Activated CD4-positive, alpha-beta T cell treated with anti-CD3 and anti-CD28 coated beads, Interleukin-2, amount 50 U/mL, for 48 hours (primary cell): ENCODE data around the gene XG.
"Not testable (repeated sequence)": the region's sequence is repeated elsewhere in the genome, so short reads cannot be mapped to it uniquely, and the experiment has no call there.

Experiments used
- DNase-seq, 2 experiments: peaks; one replicate each; pipeline ENCODE4 v3.0.0-alpha.2; 2020

Gene XG, protein sequence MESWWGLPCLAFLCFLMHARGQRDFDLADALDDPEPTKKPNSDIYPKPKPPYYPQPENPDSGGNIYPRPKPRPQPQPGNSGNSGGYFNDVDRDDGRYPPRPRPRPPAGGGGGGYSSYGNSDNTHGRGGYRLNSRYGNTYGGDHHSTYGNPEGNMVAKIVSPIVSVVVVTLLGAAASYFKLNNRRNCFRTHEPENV

DNA sequence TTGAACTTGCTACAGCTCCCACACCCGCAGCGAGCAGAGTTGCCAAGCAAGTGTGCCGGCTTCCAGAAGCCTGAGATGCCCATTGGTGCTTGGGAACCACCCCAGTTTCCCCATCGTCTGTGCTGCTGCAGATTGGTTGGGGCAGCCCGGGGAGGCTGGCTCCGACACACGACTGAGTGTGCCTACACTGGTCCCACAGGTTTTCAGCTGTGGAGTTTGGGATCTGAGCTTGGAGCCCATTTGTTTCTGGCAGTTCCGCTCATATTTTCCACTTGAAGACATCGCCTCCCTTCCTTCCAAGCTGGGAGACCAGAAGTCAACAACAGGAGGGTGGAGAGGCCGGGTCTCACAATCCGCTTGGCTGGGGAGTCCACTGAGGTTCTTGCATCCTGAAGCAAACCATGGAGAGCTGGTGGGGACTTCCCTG is at the start of gene XG:
Gene XG (plus strand): TSS at position 167 of the 427 bp plus-strand sequence. CDS start 235 bp downstream, at position 402.
- not testable (repeated sequence) for DNase-seq

DNA sequence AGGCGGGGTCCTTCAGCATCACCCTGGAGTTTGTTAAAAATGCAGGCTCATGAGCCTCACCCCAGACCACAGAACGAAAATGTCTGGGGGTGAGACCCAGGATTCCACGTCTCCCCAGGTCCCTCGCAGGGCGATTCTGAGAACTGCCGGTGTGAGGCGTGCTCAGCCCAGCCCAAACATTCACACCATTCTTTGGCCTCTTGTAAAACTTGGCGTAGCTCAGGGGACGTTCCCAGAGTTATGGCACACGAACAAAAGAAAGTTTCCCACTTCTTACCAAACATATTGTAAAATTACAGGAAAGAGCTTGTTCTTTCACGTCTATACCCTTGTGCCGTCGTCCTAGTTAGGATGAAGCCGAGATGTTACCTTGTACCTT is 47.9 kb upstream of the XG start:
- no peak for DNase-seq

DNA sequence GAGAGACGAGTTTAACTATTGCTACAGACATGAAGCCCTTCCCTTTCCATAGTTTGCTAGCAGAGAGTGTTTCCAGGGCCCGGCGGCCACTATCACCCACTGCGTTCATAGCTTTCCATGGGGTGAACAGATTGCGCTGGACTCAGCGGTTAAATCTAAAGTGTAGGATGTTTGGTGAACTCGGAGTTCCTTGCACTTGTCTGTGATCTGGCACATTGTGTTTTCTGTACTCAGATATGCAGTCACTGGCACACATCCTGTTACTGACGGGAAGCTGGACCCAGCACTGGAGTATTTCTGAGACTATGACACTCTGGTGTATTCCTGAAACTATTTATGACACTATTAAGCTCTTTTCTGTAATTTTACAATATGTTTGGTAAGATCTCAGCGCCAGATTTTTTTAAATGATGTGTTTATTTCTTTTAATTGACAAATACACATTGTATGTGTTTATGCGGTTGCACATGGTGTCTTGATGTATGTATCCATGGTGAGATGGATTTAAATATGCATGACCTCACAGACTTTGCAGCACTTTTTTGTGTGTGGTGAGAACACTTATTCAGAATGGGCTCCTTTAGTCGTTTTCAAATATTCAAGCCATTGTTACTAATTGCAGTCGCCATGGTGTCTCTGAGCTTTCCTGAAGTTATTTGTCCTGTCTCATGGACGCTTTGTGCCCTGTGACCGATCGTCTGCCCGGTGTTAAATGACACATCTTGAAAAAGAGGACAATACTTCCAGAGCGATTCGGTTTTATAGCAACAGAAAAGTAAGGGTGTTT is 46.6 kb upstream of the XG start:
- no peak for DNase-seq

DNA sequence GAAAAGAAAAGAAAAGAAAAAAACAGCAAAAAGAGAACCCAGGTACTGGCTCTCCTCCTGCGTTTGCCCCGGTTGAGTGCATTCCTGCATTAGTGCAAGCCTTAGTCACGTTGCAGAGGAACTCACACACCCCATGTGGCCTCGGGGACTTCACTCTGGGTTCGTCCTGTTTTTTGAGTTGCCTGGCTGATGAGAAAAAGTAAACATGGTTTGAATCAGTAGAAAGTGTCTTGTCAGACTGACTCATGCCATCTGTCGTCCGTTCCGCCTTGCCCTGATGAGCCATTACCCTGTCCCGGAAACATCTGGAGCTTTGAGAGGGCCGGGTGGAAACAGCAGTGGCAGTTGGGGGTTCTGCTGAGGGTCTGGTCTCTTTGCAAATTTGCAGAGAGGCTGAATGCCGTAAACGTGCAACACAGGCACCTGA is 44.5 kb upstream of the XG start:
- DNase-seq: peak; percentile 66 to 76

DNA sequence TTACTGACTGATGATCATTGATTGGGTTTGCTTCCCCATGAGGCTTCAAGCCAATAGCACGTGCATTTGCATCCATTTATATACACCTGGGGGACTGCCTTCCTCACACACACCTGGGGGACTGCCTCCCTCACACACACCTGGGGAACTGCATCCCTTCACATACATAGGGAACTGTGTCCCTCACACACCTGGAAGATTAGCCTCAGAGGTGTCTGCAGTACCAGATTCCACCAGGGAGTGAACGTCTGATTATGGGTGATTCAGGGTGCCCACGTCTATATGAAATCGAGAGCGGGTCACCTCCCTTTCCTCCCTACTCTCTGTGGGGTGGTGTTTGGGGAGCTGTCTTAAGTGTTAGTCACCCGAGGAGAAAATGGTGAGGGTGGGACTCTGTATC is 43.8 kb upstream of the XG start:
- DNase-seq: peak in 1 of 2 experiments; percentile 40

DNA sequence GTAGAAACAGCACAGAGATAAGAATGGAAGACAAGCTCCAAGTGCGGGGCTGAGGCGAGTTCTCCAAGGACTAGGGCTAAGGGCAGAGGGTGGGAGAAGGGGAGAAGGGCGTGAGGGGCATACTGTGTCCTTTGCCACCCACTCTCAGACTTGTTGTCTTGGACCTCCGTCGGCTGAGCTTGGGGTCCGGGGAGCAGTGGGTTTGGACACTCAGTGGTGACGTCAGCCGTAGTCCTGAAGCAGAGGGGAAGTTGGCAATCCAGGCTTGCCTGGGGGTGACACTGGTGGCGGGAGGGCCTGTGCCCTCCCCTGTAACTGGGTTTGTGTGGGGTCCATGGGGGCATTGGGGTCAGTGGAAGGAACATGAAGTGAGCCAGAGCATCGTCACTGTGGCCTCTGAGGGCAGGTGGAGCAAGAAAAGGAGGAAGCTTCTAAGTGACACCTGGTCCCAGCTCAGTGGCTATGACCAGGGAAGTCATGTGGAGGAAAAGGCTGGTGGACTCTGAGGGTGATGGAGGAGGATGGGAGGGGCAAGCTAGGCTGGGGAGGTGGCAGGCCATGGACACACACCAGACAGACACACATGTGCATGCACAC is 43.1 kb upstream of the XG start:
- DNase-seq: no peak

DNA sequence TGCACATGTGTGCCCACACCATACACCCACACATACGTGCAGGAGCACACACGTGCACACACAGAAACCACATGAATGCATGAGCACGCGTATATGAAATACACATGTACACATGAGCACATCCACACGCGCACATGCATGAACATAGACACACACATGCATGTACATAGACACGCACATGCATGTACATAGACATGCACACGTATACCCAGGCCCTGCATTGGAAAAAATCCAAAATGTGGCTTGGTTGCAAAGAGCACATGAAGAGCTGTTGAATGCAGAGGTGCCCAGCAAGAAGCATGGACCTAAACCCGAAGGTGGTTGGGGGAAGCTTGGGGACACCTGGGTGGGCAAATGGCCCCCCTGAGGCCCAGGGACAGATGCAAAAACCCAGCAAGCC is 42.3 kb upstream of the XG start:
- DNase-seq: no peak

DNA sequence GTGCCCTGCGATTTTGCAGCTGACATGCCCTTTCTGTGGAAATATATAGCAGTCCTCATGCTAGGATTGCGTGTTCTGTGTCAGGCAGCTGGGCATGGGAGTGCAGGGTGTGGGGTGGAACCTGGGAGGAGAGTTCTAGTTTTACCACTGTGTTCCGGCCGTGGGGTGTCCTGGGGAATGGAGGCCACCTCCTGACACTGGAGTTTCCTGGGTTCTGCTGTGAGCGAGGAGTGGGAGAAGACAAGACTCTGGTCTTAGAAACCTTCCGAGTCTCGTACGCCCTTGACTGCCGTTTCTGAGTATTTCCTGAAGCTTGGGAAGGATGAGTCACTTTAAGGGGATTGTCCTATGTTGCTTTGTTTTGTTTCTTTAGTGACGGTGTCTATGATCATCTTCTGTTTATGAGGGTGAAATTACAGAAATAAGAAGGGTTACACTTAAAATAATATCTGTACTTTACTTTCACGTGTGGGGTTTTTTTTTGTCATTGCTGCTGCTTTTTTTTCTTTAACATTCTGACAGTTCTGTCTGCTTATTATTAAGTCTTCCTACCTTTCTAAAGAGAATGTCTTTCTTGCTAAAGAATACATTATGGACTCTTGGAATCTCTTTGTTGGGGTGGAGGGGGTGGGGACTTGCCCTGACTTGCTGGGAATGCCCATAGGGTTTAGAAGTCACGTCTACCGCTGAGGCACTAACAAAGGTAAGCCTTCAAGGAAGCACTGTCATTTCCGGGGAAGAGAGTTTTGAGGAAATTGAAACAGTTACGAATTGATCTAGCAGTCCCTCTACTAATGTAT is 41.6 kb upstream of the XG start:
- peak; percentile 64 to 74 for DNase-seq

DNA sequence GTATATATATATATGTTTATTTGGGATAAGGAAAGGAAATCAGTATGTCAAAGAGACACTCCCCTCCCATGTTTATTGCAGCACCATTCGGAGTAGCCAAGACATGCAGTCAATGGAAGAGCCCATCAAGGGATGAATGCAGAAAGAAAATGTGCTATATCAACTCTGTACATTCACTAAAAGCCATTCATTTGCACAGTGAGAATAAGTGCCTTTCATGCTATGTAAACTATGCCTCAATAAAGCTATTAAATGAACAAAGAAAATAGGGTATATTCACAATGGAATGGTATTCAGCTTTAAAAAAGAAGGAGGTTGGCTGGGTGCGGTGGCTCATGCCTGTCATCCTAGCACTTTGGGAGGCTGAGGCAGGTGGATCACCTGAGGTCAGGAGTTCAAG is 40.4 kb upstream of the XG start:
- DNase-seq: no peak

DNA sequence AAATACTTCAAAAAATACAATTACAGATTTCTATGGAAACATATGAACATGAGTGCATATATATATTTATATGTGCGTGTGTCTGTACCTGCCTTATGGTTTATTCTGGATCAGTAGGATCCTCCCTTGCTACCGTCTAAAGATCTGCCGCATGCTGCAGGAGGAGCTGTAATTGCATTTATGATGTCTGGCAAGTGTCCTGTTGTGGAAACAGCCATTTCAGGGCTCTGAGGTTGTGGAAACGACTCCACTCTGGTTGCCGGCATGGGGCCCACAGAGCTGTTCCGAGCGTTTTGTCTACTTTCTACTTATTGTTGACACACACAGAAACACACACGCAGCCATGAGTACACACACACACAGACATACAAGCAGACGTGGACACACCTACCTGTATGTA is 39.4 kb upstream of the XG start:
- DNase-seq: no peak

DNA sequence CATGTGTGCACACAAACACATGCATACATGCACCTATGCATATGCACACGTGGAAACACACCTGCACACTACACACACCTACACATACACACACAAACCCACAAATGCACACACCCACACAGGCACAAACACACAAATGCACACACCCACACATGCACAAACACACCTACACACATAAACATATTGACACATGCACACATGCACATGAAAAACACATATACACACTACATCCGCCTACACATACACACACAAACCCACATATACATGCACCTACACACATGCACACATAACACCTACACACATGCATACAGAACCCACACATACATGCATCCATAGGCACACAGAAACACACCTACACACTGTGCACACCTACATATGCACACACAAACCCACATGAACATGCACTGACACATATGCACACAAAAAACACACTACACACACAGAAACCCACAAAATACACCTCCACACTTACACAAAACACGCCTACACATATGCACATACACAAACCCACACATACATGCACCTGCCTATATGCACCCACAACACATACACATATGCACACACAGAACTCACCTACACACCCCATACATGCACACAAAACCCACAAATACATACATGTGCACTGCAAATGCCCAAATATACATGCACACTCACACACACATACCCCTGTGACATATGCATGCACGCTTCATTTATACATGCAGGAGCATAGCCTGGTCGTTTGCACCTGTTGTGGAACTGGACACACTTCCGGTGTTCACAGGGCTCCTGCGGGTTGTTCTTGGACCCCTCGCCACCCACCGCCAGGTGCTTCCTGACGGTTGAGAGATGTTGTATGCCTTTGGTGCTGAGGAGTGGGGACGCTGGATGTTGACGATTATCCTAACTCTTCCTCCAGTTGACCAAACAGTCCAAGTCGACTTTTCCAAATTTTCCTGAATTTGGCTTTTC is 38.7 kb upstream of the XG start:
- no peak for DNase-seq

DNA sequence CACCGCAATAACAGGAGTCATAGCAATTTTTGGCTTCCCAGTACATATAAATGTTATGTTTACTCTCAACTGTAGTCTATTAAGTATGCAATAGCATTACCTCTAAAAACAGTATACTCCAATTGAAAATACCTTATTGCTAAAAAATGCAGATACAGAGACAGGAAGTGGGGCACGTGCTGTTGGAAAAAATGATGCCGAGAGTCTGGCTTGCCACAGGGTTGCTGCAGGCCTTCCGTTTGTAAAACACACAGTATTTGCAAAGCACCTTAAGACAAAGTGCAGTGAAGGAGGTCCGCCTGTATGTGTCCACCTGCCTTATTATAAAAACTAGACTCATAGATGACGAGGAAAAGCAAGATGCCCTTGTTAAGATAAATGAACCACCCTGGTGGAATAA is 37.3 kb upstream of the XG start:
- DNase-seq: peak in 1 of 2 experiments; percentile 45

DNA sequence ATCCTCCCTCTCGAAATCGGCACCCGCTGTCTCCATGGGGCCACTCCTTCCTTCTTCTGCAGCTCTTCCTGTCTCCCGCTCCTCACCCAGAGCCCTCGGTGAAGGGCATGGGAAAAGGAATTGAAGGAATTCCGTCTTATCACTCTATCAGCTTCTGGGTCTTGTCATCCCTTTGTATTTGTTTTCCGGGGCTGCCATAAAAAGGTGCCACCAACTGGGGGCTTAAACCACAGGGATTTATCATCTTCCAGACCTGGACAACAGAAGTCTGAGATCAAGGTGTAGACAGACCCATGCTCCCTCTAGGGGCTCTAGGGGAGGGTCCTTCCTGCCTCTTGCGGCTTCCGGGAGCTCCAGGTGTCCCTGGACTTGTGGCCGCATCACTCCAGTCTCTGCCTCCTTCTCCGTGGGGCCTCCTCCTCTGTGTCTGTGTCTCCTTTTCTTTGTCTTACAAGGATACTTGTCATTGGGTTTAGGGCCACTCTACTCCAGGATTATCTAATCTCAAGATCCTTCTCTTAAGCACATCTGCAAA is 36.7 kb upstream of the XG start:
- DNase-seq: no peak

DNA sequence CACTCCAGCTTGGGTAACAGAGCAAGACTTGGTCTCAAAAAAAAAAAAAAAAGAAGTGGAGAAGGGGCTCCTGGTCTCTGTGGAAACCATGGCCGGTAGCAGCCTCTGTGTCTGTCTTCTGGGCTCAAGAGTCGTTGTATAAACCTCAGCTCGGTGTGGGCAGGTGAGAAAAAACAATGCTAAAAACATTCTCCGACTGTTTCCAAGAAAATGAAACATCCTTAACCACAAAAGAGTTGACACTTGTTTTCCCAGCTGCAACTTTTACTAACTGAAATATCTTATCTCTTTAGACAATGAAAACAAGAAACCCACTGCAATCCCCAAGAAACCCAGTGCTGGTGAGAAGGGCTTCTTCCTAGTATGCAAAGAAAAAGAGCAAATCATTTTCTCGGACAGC is 34.5 kb upstream of the XG start:
- no peak for DNase-seq

DNA sequence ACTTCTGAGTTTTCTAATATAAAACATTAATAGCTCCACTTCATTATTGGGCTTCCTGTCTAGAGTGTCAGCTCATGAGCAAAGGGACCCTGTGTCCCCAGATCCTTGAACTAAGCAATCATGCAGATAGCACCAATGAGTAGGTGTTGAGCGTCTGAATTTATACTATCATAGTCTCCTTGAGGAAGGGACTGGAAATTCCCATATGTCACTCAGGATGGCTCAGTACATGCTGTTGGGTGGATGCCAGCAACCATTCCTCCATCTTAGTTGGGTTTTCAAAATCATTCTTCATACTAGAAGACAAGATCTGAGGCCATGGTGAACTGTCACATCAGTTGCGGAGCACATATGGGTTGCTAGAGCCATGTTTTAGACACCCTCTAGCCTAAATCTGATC is 33.0 kb upstream of the XG start:
- no peak for DNase-seq

DNA sequence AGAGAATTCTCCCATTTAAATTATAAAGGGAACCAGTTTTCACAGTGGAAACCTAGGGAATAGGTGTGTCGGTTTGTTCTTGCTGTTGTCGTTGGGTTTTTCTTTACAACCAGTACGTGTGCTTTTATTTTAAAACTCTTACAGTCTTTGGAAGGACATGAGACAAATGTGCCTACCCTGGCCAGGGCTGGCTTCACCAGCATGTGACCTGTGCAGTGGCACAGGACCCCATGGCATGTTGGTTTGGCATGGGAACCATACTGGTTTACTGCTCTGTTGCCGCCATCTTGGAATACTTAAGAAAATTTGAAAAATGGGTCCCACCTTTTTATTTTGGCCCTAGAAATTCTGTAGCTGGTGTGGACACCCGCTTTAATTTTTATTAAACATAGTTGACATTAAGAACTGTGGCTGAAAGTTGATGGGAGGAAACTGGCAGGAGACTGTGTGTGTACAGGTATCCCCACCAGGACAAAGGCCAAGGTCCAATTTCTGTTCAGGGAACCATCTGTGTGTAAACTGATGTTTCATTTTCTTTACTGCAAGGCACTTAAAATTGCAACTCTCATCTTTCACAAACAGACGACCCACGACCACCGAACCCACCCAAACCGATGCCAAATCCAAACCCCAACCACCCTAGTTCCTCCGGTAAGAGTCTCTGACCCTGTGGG is 31.9 kb upstream of the XG start:
- no peak for DNase-seq

DNA sequence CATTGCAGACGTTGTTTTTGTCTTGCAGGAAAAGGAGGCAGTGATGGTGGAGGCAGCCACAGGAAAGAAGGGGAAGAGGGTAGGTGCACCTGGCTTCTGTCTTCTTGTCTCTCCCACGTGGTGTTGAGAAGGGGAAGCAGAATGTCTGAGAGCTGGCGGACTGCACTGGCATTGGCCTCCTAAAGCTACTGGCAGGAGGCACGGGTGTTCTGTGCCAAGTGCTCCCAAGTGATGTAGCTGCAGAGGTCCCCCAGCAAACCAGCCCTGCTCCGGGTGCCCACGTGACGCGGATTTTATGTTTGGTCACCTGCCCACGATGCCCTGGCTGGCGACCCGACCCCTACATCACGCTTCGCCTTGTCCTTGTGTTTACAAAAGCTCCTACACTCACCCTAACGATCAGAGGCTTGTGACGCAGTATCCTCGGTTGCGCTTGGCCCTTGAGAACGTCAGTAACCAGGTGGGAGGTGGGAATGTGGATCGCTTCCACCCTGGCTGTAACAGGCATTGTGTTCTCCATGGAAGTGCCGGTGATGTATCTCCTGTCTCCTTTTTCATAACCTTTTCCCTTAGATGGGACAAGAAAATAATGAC is 28.5 kb upstream of the XG start:
- DNase-seq: no peak

DNA sequence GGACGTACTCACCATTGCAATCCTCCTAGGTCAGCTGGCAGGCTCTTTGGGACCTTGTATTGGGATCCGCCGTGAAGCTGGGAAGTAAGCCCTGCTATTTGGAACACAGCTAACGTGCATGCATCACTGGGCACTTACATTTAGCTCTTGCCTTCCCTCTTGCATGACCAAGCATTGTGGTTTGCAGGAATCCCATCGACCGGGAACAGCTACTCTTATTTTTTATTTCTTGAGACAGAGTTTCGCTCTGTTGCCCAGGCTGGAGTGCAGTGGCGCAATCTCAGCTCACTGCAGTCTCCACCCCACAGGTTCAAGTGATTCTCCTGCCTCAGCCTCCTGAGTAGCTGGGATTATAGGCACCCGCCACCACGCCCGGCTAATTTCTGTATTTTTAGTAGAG is 24.6 kb upstream of the XG start:
- DNase-seq: not testable (repeated sequence)

DNA sequence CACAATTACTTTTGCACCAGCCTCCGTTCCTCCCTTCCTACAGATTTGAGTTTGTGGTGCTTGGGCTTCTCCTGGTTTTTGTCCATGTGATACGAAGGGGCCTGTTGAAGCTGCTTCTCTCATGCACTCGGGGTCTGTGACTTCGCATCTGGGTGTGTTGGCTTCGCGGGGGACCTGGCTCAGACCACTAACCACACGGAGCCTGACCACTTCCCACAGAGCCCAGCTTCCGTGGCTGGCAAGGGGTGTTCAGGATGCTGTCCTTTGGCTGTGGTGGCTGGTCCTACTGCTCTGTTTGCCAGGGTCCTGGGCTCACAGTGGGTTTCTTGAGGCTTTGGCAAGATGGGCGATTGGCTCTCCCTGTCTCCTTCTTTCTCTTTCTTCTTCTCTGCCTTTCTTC is 19.8 kb upstream of the XG start:
- DNase-seq: no peak

DNA sequence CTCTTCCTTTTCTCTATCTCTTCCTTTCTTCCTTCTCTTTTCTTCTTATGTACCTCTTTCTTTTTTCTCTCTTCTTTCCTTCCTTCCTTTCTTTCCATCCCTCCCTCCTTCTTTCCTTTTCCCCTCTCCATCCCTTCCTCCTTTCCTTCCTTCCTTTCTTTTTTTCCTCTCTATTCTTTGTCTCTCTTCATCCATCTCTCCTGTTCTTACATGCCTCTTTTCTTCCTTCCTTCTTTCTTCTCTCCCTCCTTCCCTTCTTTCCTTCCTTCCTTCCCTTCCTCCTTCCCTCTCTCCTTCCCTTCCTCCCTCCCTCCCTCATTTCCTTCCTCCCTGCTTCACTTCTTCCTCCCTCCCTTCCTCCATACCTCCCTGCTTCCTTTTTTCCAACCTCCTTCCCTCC is 19.2 kb upstream of the XG start:
- no peak for DNase-seq

DNA sequence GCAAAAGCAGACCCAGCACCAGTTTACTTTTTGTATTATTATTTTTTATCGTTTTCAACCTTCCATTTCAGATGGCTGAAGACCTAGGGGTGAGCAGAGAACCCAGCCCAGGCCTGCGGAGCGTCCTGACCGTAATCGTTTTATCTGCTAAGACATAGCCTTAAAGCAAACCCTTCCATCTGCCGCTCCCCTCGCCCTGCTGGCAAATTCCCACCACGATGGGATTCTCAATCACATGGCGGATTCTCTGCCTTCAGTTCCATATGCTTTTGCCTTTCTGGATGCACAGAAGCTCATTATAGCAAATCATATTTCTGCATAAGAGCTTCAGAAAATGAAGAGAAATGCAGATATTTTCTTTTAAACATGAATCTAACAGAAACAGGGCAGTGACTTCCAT is 18.6 kb upstream of the XG start:
- DNase-seq: no peak
